Measurements from ENCODE around the gene REG3G.
"Not testable (repeated sequence)": the region's sequence is repeated elsewhere in the genome, so short reads cannot be mapped to it uniquely, and the experiment has no call there.

Gene REG3G

GRCh38 chr2:79016342-79016741 is 9.2 kb upstream of the REG3G start:
- DNase-seq (ENCODE audit: low read depth in 2 of 2), result no peak

- DNase-seq (ENCODE audit: low read depth in 2 of 2), result no peak
Measured at GRCh38 chr2:79026061-79026460, 559 bp downstream of the REG3G start.

GRCh38 chr2:79039944-79040343 is 14.4 kb downstream of the REG3G start:
- no peak for DNase-seq (ENCODE audit: low read depth in 2 of 2)

- DNase-seq (ENCODE audit: low read depth in 2 of 2), result no peak
Measured at GRCh38 chr2:79041032-79041448, 15.5 kb downstream of the REG3G start.

GRCh38 chr2:79053486-79053885 is 28.0 kb downstream of the REG3G start:
- DNase-seq (ENCODE audit: low read depth in 2 of 2), result not testable (repeated sequence)

GRCh38 chr2:79054769-79055168 is 29.3 kb downstream of the REG3G start:
- DNase-seq (ENCODE audit: low read depth in 2 of 2), result not testable (repeated sequence)

DNA sequence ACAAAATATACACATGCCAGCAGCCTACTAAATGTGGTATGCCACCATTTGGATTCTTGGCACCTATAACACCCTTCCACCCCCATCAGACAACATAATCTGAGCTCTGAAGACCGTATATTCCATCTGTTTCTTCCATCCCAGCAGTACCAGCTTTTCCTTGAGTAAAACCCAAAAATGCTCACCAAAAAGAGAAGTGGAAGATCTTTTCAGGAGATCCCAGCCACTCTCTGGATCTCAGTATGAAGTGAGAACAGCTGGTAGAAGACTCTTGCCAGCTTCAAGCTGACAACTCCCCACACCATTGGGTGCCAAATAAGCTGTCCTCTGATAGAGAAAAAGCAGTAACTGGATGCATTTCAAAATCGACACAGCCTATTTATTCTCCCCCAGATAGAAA is 39.7 kb downstream of the REG3G start:
- no peak for DNase-seq (ENCODE audit: low read depth in 2 of 2)

DNA sequence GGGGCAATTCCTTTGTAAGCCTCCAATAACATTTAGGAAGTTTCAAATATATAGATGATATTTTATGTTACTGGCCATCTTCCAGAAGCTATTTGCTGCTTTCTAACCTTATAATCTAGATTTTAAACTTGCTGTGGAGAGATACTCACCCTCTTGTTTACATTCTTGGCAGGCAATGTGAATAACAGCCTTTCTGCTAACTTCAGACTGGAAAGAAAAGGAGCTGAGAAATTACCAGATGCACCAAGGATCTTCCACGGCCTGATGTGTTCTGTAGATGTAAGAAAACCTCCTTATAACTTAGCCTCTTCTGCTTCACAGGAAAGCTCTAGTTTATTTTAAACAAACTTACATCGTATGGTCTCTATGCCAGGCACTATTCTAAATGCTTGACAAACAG is 45.6 kb downstream of the REG3G start:
- DNase-seq (ENCODE audit: low read depth in 2 of 2), result no peak

All from stimulated activated CD4-positive, alpha-beta T cell treated with anti-CD3 and anti-CD28 coated beads, Interleukin-4, amount 100 ng/mL, for 48 hours (primary cell).